A549 (cell line): Measurements from ENCODE around the gene FMNL3. TPM values are rescaled to one million over a fixed set of nuclear protein-coding genes. Genes with fewer than 3 reads are reported as not detected.

Experiments
- ATAC-seq, 2 experiments: fragments of 200-7000 bp in 1 of 2; fragments of >200 bp in 1 of 2; cut with Nextera tagmentation in 1 of 2; cut with Tn5 transposase in 1 of 2; 3 replicates each; pipeline versions ENCODE4 v1.8.0 to v1.9.1; 2018 to 2020; ENCODE audit warnings: mild to moderate bottlenecking in 1 of 2, moderate library complexity in 1 of 2
- CTCF ChIA-PET: fragments of 300-600 bp; sonication (Branson Sonifier 250); formaldehyde crosslinking; extraction: SDS; loops from one replicate; lab custom pipeline; 2021; ENCODE audit warnings: antibody characterized with exemption, inconsistent platforms; lab: Yijun Ruan, JAX
- POLR2A ChIA-PET: fragments of 350-600 bp; formaldehyde crosslinking; extraction: SDS; loops from one replicate; lab custom pipeline; 2021; ENCODE audit warnings: antibody characterized with exemption, inconsistent platforms; lab: Yijun Ruan, JAX
- DNase-seq, 2 experiments: peaks; one replicate each; pipeline versions ENCODE4 v3.0.0 to v3.0.0-alpha.2; 2011 to 2016; ENCODE audit warnings: low read depth in 1 of 2, low spot score in 1 of 2
- FAIRE-seq: peaks from 2 replicates; lab custom pipeline; 2011; peaks lifted over from hg19 to GRCh38; lab: Jason Lieb, UNC
- H3K27ac ChIP-seq, 2 experiments: fragments of >200 bp; sonication (Bioruptor Twin); formaldehyde crosslinking; 3 replicates each; pipeline ENCODE4 v1.5.1; 2016 to 2017
- H3K4me1 ChIP-seq: fragments of >200 bp; sonication (Bioruptor Twin); formaldehyde crosslinking; 3 replicates; pipeline ENCODE4 v1.6.1; 2016
- H3K4me2 ChIP-seq: fragments of >200 bp; sonication (Bioruptor Twin); formaldehyde crosslinking; 3 replicates; pipeline ENCODE4 v1.6.1; 2016
- H3K4me3 ChIP-seq: fragments of >200 bp; sonication (Bioruptor Twin); formaldehyde crosslinking; 3 replicates; pipeline ENCODE4 v1.5.1; 2016
- H3K9me3 ChIP-seq: fragments of >200 bp; sonication (Bioruptor Twin); formaldehyde crosslinking; 3 replicates; pipeline ENCODE4 v1.6.1; 2016
- BCL3 ChIP-seq: fragments of >200 bp; sonication (Bioruptor Twin); formaldehyde crosslinking; IDR thresholded peaks from 3 replicates; pipeline ENCODE4 v1.6.1; 2016
- BHLHE40 ChIP-seq: IDR thresholded peaks from 2 replicates; pipeline ENCODE4 v1.6.1; 2012; ENCODE audit warnings: low read depth, low read length, inconsistent platforms
- CBX2 ChIP-seq: fragments of 200-600 bp; sonication (generic); IDR thresholded peaks from 2 replicates; pipeline ENCODE4 v1.6.1; 2016; ENCODE audit warnings: low read depth, mild to moderate bottlenecking, borderline replicate concordance
- CEBPB ChIP-seq, 2 experiments: fragments of >200 bp in 1 of 2; sonication (Bioruptor Twin) in 1 of 2; formaldehyde crosslinking in 1 of 2; IDR thresholded peaks; 2 replicates each; pipeline ENCODE4 v1.6.1; 2012 to 2016
- CHD2 ChIP-seq: fragments of 150-350 bp; IDR thresholded peaks from 2 replicates; pipeline ENCODE4 v1.6.1; 2014; ENCODE audit warnings: low read length; ENCODE audit not compliant: partially characterized antibody
- CHD4 ChIP-seq: fragments of 200-600 bp; sonication (generic); IDR thresholded peaks from 2 replicates; pipeline ENCODE4 v1.6.1; 2016; ENCODE audit warnings: antibody characterized with exemption, mild to moderate bottlenecking, borderline replicate concordance
- EHF ChIP-seq: fragments of 250-450 bp; sonication (Bioruptor Pico); IDR thresholded peaks from 2 replicates; pipeline ENCODE4 v1.5.0; 2020; ENCODE audit warnings: mild to moderate bottlenecking
- ESRRA ChIP-seq: fragments of 150-350 bp; IDR thresholded peaks from 2 replicates; pipeline ENCODE4 v1.6.1; 2014; ENCODE audit warnings: mild to moderate bottlenecking, low read length, borderline replicate concordance
- HES2 ChIP-seq: fragments of >200 bp; sonication (Bioruptor Twin); formaldehyde crosslinking; IDR thresholded peaks from 2 replicates; pipeline ENCODE4 v1.6.1; 2016
- HEYL ChIP-seq: fragments of 250-450 bp; sonication (Bioruptor Pico); IDR thresholded peaks from 2 replicates; pipeline ENCODE4 v1.8.0; 2021; ENCODE audit warnings: mild to moderate bottlenecking, moderate library complexity
- HOXA7 ChIP-seq: fragments of 250-450 bp; sonication (Bioruptor Pico); IDR thresholded peaks from 2 replicates; pipeline ENCODE4 v1.5.0; 2020; ENCODE audit warnings: mild to moderate bottlenecking, moderate library complexity
- HOXB13 ChIP-seq: fragments of 250-450 bp; sonication (Bioruptor Pico); IDR thresholded peaks from 2 replicates; pipeline ENCODE4 v1.5.0; 2020; ENCODE audit warnings: low read depth, mild to moderate bottlenecking, moderate library complexity
- HOXB5 ChIP-seq: fragments of 250-450 bp; sonication (Bioruptor Pico); IDR thresholded peaks from 2 replicates; pipeline ENCODE4 v1.5.0; 2020; ENCODE audit warnings: mild to moderate bottlenecking, moderate library complexity
- MYC ChIP-seq: IDR thresholded peaks from 2 replicates; pipeline ENCODE4 v1.6.1; 2012; ENCODE audit warnings: mild to moderate bottlenecking, inconsistent platforms, low read length, improper control_type of control experiment, borderline replicate concordance
- NPAS2 ChIP-seq: fragments of 250-450 bp; sonication (Bioruptor Pico); IDR thresholded peaks from 2 replicates; pipeline ENCODE4 v1.8.0; 2022; ENCODE audit warnings: mild to moderate bottlenecking, moderate library complexity, borderline replicate concordance
- NR3C1 ChIP-seq: fragments of >200 bp; sonication (Bioruptor Twin); formaldehyde crosslinking; IDR thresholded peaks from 3 replicates; pipeline ENCODE4 v1.6.1; 2017
- PBX3 ChIP-seq: IDR thresholded peaks from 2 replicates; pipeline ENCODE4 v1.6.1; 2012
- PHF8 ChIP-seq: fragments of 200-600 bp; sonication (generic); IDR thresholded peaks from 2 replicates; pipeline ENCODE4 v1.6.1; 2016; ENCODE audit warnings: low read depth, mild to moderate bottlenecking, antibody characterized with exemption, moderate library complexity, borderline replicate concordance
- POLR2AphosphoS2 ChIP-seq: conservative IDR thresholded peaks from 2 replicates; pipeline ENCODE4 v1.6.1; 2012; ENCODE audit warnings: low read length, improper control_type of control experiment, inconsistent platforms
- RAD21 ChIP-seq, 2 experiments: fragments of >200 bp in 1 of 2; sonication (Bioruptor Twin) in 1 of 2; formaldehyde crosslinking in 1 of 2; IDR thresholded peaks in 1 of 2; conservative IDR thresholded peaks in 1 of 2; 2 replicates in 1 of 2; 3 replicates in 1 of 2; pipeline ENCODE4 v1.6.1; 2012 to 2018; ENCODE audit warnings: inconsistent platforms in 1 of 2
- RARB ChIP-seq: fragments of 250-450 bp; sonication (Bioruptor Pico); IDR thresholded peaks from 2 replicates; pipeline ENCODE4 v1.8.0; 2021; ENCODE audit warnings: mild to moderate bottlenecking, moderate library complexity
- RCOR1 ChIP-seq: fragments of 150-350 bp; IDR thresholded peaks from 2 replicates; pipeline ENCODE4 v1.6.1; 2014; ENCODE audit warnings: antibody characterized with exemption, low read length, low read depth
- REST ChIP-seq: fragments of 200-600 bp; sonication (generic); IDR thresholded peaks from 2 replicates; pipeline ENCODE4 v1.6.1; 2016; ENCODE audit warnings: antibody characterized with exemption, mild to moderate bottlenecking, moderate library complexity
- RFX5 ChIP-seq: fragments of 450-650 bp; IDR thresholded peaks from 2 replicates; pipeline ENCODE4 v1.7.1; 2014; ENCODE audit warnings: antibody characterized with exemption, mild to moderate bottlenecking, moderate library complexity
- SREBF2 ChIP-seq: fragments of 450-650 bp; IDR thresholded peaks from 2 replicates; pipeline ENCODE4 v1.6.1; 2014; ENCODE audit warnings: mild to moderate bottlenecking, moderate library complexity
- TFCP2L1 ChIP-seq: fragments of 250-450 bp; sonication (Bioruptor Pico); IDR thresholded peaks from 2 replicates; pipeline ENCODE4 v1.5.0; 2021; ENCODE audit warnings: mild to moderate bottlenecking
- ZC3H11A ChIP-seq: fragments of 450-650 bp; IDR thresholded peaks from 2 replicates; pipeline ENCODE4 v1.6.1; 2014; ENCODE audit warnings: antibody characterized with exemption, mild to moderate bottlenecking
- WGBS: methylation state at CpG from one replicate; pipeline ENCODE4 v1.1.6; 2017; ENCODE audit errors: missing lambda C conversion rate; 5-methylcytosine and 5-hydroxymethylcytosine counted together
- polyA plus RNA-seq, 4 experiments: library from polyadenylated mRNA; depleted of rRNA in 3 of 4; stranded (reverse); fragments of >200 nt; fragmentation: RNase III in 1 of 4; extraction: RNeasy Plus Mini Kit Qiagen cat#74134 plus additional on column Dnase treatment in 1 of 4; gene quantifications; 2 replicates in 3 of 4; 3 replicates in 1 of 4; pipeline ENCODE4 v1.2.3, GENCODE V29; 2011 to 2017

Gene FMNL3
- polyA plus RNA-seq, 2 of the 4 experiments (the other 2 are of a cell fraction): 1.7 TPM

GRCh38 chr12:49689785-49690184 lies 17.4 kb downstream of the FMNL3 start (continued):
- TF ChIP-seq POLR2AphosphoS2: no peak
- no peak for TF ChIP-seq HOXB5 (CRISPR knock-in tag)
- no peak for TF ChIP-seq PBX3
- no peak for TF ChIP-seq RARB (CRISPR knock-in tag)
- no peak for TF ChIP-seq BCL3

- 59% methylated on average over 2 of the region's 2 CpGs for WGBS
- H3K4me1 ChIP-seq: no peaks in the 10 kb centered on the region
- H3K9me3 ChIP-seq: no peaks in the 10 kb centered on the region
- no peak overlapping the region for H3K4me3 ChIP-seq
- no peak for FAIRE-seq
- DNase-seq: no peak
- H3K27ac ChIP-seq: no peak overlapping the region
- CTCF ChIA-PET: interaction anchor here (1.4 to 3.1 kb wide), 4 partner anchors 14 to 44 kb away, joined by 5 to 11 read pairs (median 5); no protein-coding TSS in a partner anchor
- no peak overlapping the region for H3K4me2 ChIP-seq
- TF ChIP-seq HOXA7 (CRISPR knock-in tag): no peak
- TF ChIP-seq CEBPB (IDR thresholded peaks at IDR 0.05): no peak
- TF ChIP-seq CHD4: no peak
- TF ChIP-seq RFX5: no peak
- no peak for TF ChIP-seq REST
- no peak for TF ChIP-seq HOXB13 (CRISPR knock-in tag)
- TF ChIP-seq PHF8: no peak
- TF ChIP-seq HEYL: no peak
- no peak for TF ChIP-seq ZC3H11A
- no peak for TF ChIP-seq CHD2
- no peak for TF ChIP-seq RCOR1
- no peak for TF ChIP-seq SREBF2
- ATAC-seq: no peak
- POLR2A ChIA-PET: no interaction called here
These were observed 18.0 kb downstream of the FMNL3 start for GRCh38 chr12:49689237-49689636.

- Histone ChIP-seq H3K27ac (no peak overlapping the region), H3K4me2 (no peak overlapping the region), H3K9me3 (no peaks in the 10 kb centered on the region), H3K4me1 (no peaks in the 10 kb centered on the region), H3K4me3 (no peak overlapping the region)
- ATAC-seq: peak; percentile 83 to 84
- FAIRE-seq: no peak
- DNase-seq: no peak
- 64% methylated on average over 2 of the region's 2 CpGs for WGBS
- POLR2A ChIA-PET: no interaction called here
- CTCF ChIA-PET: interaction anchor here (1.5 kb wide), 1 partner anchor 25 kb away, joined by 5 read pairs; no protein-coding TSS in a partner anchor
- TF ChIP-seq ESRRA (no peak), CBX2 (no peak), RFX5 (no peak), HES2 (no peak), MYC (no peak), TFCP2L1 (CRISPR knock-in tag) (no peak), NPAS2 (CRISPR knock-in tag) (no peak), BHLHE40 (no peak), REST (no peak), RAD21 (conservative IDR thresholded peaks at IDR 0.05 in 1 of 2, IDR thresholded peaks at IDR 0.05 in 1 of 2) (no peak), NR3C1 (no peak), EHF (CRISPR knock-in tag) (no peak)
These were observed 19.3 kb downstream of the FMNL3 start for GRCh38 chr12:49687941-49688340.
